Measurements from ENCODE around the gene HIF3A. TPM values are rescaled to one million over a fixed set of nuclear protein-coding genes. Genes with fewer than 3 reads are reported as not detected.
A peak's percentile ranks its signal among the peaks of the same experiment; 100 is the strongest.

The HIF3A gene
- total RNA-seq, 1 donor from 2014 or later = 87.7 TPM

GRCh38 chr19:46279177-46279576, 17.7 kb upstream of the HIF3A start:
- intact Hi-C loops (cut with micrococcal nuclease) = no loop called here
- Histone ChIP-seq H3K36me3 (no peaks in the 10 kb centered on the region), H3K27me3 (ENCODE audit: low read depth) (peaks cover 7% of the 10 kb centered on the region), H3K4me3 (no peak overlapping the region), H3K4me1 (peaks cover 22% of the 10 kb centered on the region), H3K9me3 (replicated peaks) (no peaks in the 10 kb centered on the region), H3K27ac (replicated peaks) (no peak overlapping the region)
- DNase-seq = no peak
- TF ChIP-seq, protein P1, sequence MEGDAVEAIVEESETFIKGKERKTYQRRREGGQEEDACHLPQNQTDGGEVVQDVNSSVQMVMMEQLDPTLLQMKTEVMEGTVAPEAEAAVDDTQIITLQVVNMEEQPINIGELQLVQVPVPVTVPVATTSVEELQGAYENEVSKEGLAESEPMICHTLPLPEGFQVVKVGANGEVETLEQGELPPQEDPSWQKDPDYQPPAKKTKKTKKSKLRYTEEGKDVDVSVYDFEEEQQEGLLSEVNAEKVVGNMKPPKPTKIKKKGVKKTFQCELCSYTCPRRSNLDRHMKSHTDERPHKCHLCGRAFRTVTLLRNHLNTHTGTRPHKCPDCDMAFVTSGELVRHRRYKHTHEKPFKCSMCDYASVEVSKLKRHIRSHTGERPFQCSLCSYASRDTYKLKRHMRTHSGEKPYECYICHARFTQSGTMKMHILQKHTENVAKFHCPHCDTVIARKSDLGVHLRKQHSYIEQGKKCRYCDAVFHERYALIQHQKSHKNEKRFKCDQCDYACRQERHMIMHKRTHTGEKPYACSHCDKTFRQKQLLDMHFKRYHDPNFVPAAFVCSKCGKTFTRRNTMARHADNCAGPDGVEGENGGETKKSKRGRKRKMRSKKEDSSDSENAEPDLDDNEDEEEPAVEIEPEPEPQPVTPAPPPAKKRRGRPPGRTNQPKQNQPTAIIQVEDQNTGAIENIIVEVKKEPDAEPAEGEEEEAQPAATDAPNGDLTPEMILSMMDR (IDR thresholded peaks at IDR 0.05; ENCODE audit: borderline replicate concordance) = no peak

DNA sequence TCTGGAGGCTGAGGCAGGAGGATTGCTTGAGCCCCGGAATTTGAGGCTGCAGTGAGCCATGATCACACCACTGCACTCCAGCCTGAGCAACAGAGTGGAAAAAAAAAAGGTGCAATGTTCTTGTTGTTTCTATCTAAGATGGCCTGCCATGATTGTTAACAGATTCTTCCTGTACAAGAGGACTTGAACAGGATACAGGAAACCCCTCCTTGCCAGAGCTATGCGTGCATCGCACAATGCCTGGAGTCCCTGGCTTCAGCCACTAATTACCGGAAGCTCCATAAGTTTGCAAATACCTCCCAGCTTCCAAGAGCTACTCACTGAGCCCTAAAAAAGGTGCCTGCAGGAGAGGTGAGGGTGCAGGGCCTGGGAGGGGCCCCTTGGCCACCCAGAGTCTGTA, 13.1 kb upstream of the HIF3A start:
- peak overlapping the region; percentile 79 for H3K27ac ChIP-seq (replicated peaks)
- peaks cover 30% of the 10 kb centered on the region for H3K4me1 ChIP-seq
- H3K4me3 ChIP-seq = no peak overlapping the region
- H3K9me3 ChIP-seq (replicated peaks) = no peaks in the 10 kb centered on the region
- DNase-seq = no peak
- no peaks in the 10 kb centered on the region for H3K36me3 ChIP-seq
- TF ChIP-seq, protein P1 (IDR thresholded peaks at IDR 0.05; ENCODE audit: borderline replicate concordance) = no peak
- intact Hi-C loops (cut with micrococcal nuclease) = no loop called here
- H3K27me3 ChIP-seq (ENCODE audit: low read depth) = peaks cover 4% of the 10 kb centered on the region

DNA sequence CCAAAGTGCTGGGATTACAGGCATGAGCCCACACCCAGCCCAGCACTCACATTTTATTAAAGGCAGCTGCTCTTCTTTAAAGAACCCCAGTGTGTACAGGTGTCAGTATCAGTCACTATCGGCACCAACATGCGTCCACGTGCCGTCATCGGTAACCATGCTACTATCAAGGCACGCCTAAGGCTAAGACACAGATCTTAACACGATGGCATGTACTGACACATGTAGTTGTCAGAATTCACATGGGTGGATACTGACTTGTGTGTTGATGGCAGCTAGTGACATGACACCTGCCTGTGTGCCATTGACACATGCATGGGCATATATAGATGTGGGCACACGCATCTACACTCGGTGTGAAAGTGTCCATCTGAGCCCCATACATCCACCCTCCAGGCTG, 12.2 kb upstream of the HIF3A start:
- Histone ChIP-seq H3K4me1 (peaks cover 39% of the 10 kb centered on the region), H3K27ac (replicated peaks) (peak overlapping the region; percentile 79), H3K27me3 (ENCODE audit: low read depth) (no peaks in the 10 kb centered on the region), H3K9me3 (replicated peaks) (peaks cover 3% of the 10 kb centered on the region), H3K4me3 (no peak overlapping the region), H3K36me3 (no peaks in the 10 kb centered on the region)
- TF ChIP-seq, protein P1 (IDR thresholded peaks at IDR 0.05; ENCODE audit: borderline replicate concordance) = no peak
- DNase-seq = no peak
- intact Hi-C loops (cut with micrococcal nuclease) = no loop called here

- Histone ChIP-seq H3K4me3 (no peak overlapping the region), H3K27me3 (ENCODE audit: low read depth) (no peaks in the 10 kb centered on the region), H3K4me1 (peaks cover 35% of the 10 kb centered on the region), H3K9me3 (replicated peaks) (peaks cover 21% of the 10 kb centered on the region), H3K27ac (replicated peaks) (peak overlapping the region; percentile 7), H3K36me3 (no peaks in the 10 kb centered on the region)
- TF ChIP-seq, protein P1 (IDR thresholded peaks at IDR 0.05; ENCODE audit: borderline replicate concordance) = no peak
- no peak for DNase-seq
- intact Hi-C loops (cut with micrococcal nuclease) = no loop called here
These were observed 9.3 kb upstream of the HIF3A start for GRCh38 chr19:46287585-46287984.

DNA sequence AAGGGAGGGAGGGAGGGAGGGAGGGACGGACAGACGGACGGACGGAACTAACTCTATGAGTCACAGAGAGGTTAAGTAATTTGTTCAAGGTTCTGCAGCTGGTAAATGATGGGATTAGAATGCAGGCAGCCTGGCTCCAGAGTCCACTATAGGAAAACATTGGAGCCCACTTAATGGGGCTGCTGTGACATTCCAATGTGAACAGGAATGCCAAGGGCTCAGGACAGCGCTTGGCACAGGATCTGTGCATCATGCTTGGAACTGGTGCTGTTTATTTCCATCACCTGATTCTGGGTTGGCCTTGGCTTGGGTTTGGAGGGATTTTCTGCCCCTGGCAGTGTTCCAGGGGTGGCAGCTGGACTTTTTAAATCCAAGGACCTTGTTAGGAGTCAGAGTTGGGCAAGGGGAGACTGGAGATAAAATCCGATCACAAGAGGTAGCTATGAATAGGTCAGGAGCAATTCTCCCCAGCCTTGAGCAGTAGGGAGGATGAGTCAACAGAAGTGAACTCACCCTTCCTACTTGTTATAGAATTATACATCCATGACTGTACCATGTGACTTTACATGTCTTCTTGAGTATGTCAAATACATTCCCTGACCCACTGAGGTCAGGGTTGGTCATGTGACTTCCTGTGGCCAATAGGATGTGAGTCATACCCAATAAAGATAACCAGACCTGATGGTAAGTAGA, 7.8 kb upstream of the HIF3A start:
- peak overlapping the region; percentile 72 for H3K27ac ChIP-seq (replicated peaks)
- TF ChIP-seq, protein P1 (IDR thresholded peaks at IDR 0.05; ENCODE audit: borderline replicate concordance) = no peak
- H3K4me1 ChIP-seq = peaks cover 21% of the 10 kb centered on the region
- H3K4me3 ChIP-seq = no peak overlapping the region
- DNase-seq = peak; percentile 55
- no peaks in the 10 kb centered on the region for H3K27me3 ChIP-seq (ENCODE audit: low read depth)
- intact Hi-C loops (cut with micrococcal nuclease) = no loop called here
- peaks cover 21% of the 10 kb centered on the region for H3K9me3 ChIP-seq (replicated peaks)
- H3K36me3 ChIP-seq = no peaks in the 10 kb centered on the region

Measured in left ventricle myocardium inferior (tissue), 1 donor.